A549 (cell line): ENCODE data around the gene HDDC3. TPM values are rescaled to one million over a fixed set of nuclear protein-coding genes. Genes with fewer than 3 reads are reported as not detected.
A peak's percentile ranks its signal among the peaks of the same experiment; 100 is the strongest.
"Not testable (repeated sequence)": the region's sequence is repeated elsewhere in the genome, so short reads cannot be mapped to it uniquely, and the experiment has no call there.

Experiments
- ATAC-seq, 2 experiments: fragments of 200-7000 bp in 1 of 2; fragments of >200 bp in 1 of 2; cut with Nextera tagmentation in 1 of 2; cut with Tn5 transposase in 1 of 2; 3 replicates each; pipeline versions ENCODE4 v1.8.0 to v1.9.1; 2018 to 2020; ENCODE audit warnings: mild to moderate bottlenecking in 1 of 2, moderate library complexity in 1 of 2
- CTCF ChIA-PET: fragments of 300-600 bp; sonication (Branson Sonifier 250); formaldehyde crosslinking; extraction: SDS; loops from one replicate; lab custom pipeline; 2021; ENCODE audit warnings: antibody characterized with exemption, inconsistent platforms; lab: Yijun Ruan, JAX
- POLR2A ChIA-PET: fragments of 350-600 bp; formaldehyde crosslinking; extraction: SDS; loops from one replicate; lab custom pipeline; 2021; ENCODE audit warnings: antibody characterized with exemption, inconsistent platforms; lab: Yijun Ruan, JAX
- DNase-seq, 2 experiments: peaks; one replicate each; pipeline versions ENCODE4 v3.0.0 to v3.0.0-alpha.2; 2011 to 2016; ENCODE audit warnings: low read depth in 1 of 2, low spot score in 1 of 2
- FAIRE-seq: peaks from 2 replicates; lab custom pipeline; 2011; peaks lifted over from hg19 to GRCh38; lab: Jason Lieb, UNC
- H3K27ac ChIP-seq, 2 experiments: fragments of >200 bp; sonication (Bioruptor Twin); formaldehyde crosslinking; 3 replicates each; pipeline ENCODE4 v1.5.1; 2016 to 2017
- H3K4me1 ChIP-seq: fragments of >200 bp; sonication (Bioruptor Twin); formaldehyde crosslinking; 3 replicates; pipeline ENCODE4 v1.6.1; 2016
- H3K4me2 ChIP-seq: fragments of >200 bp; sonication (Bioruptor Twin); formaldehyde crosslinking; 3 replicates; pipeline ENCODE4 v1.6.1; 2016
- H3K4me3 ChIP-seq: fragments of >200 bp; sonication (Bioruptor Twin); formaldehyde crosslinking; 3 replicates; pipeline ENCODE4 v1.5.1; 2016
- H3K9me3 ChIP-seq: fragments of >200 bp; sonication (Bioruptor Twin); formaldehyde crosslinking; 3 replicates; pipeline ENCODE4 v1.6.1; 2016
- ATOH8 ChIP-seq: fragments of 250-450 bp; sonication (Bioruptor Pico); IDR thresholded peaks from 2 replicates; pipeline ENCODE4 v1.5.0; 2020; ENCODE audit warnings: low read depth, mild to moderate bottlenecking, moderate library complexity
- CEBPB ChIP-seq, 2 experiments: fragments of >200 bp in 1 of 2; sonication (Bioruptor Twin) in 1 of 2; formaldehyde crosslinking in 1 of 2; IDR thresholded peaks; 2 replicates each; pipeline ENCODE4 v1.6.1; 2012 to 2016
- CHD4 ChIP-seq: fragments of 200-600 bp; sonication (generic); IDR thresholded peaks from 2 replicates; pipeline ENCODE4 v1.6.1; 2016; ENCODE audit warnings: antibody characterized with exemption, mild to moderate bottlenecking, borderline replicate concordance
- CTCF ChIP-seq: fragments of >200 bp; sonication (Bioruptor Twin); formaldehyde crosslinking; IDR thresholded peaks from 3 replicates; pipeline ENCODE4 v1.5.1; 2016
- ESRRA ChIP-seq: fragments of 150-350 bp; IDR thresholded peaks from 2 replicates; pipeline ENCODE4 v1.6.1; 2014; ENCODE audit warnings: mild to moderate bottlenecking, low read length, borderline replicate concordance
- FOXS1 ChIP-seq: fragments of 250-450 bp; sonication (Bioruptor Pico); IDR thresholded peaks from 2 replicates; pipeline ENCODE4 v1.5.0; 2020; ENCODE audit warnings: mild to moderate bottlenecking, moderate library complexity
- HDAC2 ChIP-seq: fragments of 200-600 bp; sonication (generic); IDR thresholded peaks from 2 replicates; pipeline ENCODE4 v1.6.1; 2016
- HEYL ChIP-seq: fragments of 250-450 bp; sonication (Bioruptor Pico); IDR thresholded peaks from 2 replicates; pipeline ENCODE4 v1.8.0; 2021; ENCODE audit warnings: mild to moderate bottlenecking, moderate library complexity
- HMGXB4 ChIP-seq: fragments of 250-450 bp; sonication (Bioruptor Pico); IDR thresholded peaks from 2 replicates; pipeline ENCODE4 v1.5.0; 2021; ENCODE audit warnings: mild to moderate bottlenecking, moderate library complexity, borderline replicate concordance
- HOXA7 ChIP-seq: fragments of 250-450 bp; sonication (Bioruptor Pico); IDR thresholded peaks from 2 replicates; pipeline ENCODE4 v1.5.0; 2020; ENCODE audit warnings: mild to moderate bottlenecking, moderate library complexity
- PBX3 ChIP-seq: IDR thresholded peaks from 2 replicates; pipeline ENCODE4 v1.6.1; 2012
- PHF8 ChIP-seq: fragments of 200-600 bp; sonication (generic); IDR thresholded peaks from 2 replicates; pipeline ENCODE4 v1.6.1; 2016; ENCODE audit warnings: low read depth, mild to moderate bottlenecking, antibody characterized with exemption, moderate library complexity, borderline replicate concordance
- POLR2A ChIP-seq: IDR thresholded peaks from 2 replicates; pipeline ENCODE4 v1.6.1; 2012; ENCODE audit warnings: mild to moderate bottlenecking, low read length
- POLR2AphosphoS2 ChIP-seq: conservative IDR thresholded peaks from 2 replicates; pipeline ENCODE4 v1.6.1; 2012; ENCODE audit warnings: low read length, improper control_type of control experiment, inconsistent platforms
- RARB ChIP-seq: fragments of 250-450 bp; sonication (Bioruptor Pico); IDR thresholded peaks from 2 replicates; pipeline ENCODE4 v1.8.0; 2021; ENCODE audit warnings: mild to moderate bottlenecking, moderate library complexity
- RNF2 ChIP-seq: fragments of 200-600 bp; sonication (generic); IDR thresholded peaks from 2 replicates; pipeline ENCODE4 v1.6.1; 2016; ENCODE audit warnings: low read depth, mild to moderate bottlenecking, antibody characterized with exemption, moderate library complexity, borderline replicate concordance
- SMC3 ChIP-seq: fragments of >200 bp; sonication (Bioruptor Twin); formaldehyde crosslinking; IDR thresholded peaks from 3 replicates; pipeline ENCODE4 v1.6.1; 2018; ENCODE audit warnings: inconsistent platforms
- TP53 ChIP-seq: fragments of 250-450 bp; sonication (Bioruptor Pico); IDR thresholded peaks from 2 replicates; pipeline ENCODE4 v1.5.0; 2021; ENCODE audit warnings: mild to moderate bottlenecking, moderate library complexity
- WGBS: methylation state at CpG from one replicate; pipeline ENCODE4 v1.1.6; 2017; ENCODE audit errors: missing lambda C conversion rate; 5-methylcytosine and 5-hydroxymethylcytosine counted together
- polyA plus RNA-seq, 4 experiments: library from polyadenylated mRNA; depleted of rRNA in 3 of 4; stranded (reverse); fragments of >200 nt; fragmentation: RNase III in 1 of 4; extraction: RNeasy Plus Mini Kit Qiagen cat#74134 plus additional on column Dnase treatment in 1 of 4; gene quantifications; 2 replicates in 3 of 4; 3 replicates in 1 of 4; pipeline ENCODE4 v1.2.3, GENCODE V29; 2011 to 2017

Gene HDDC3
- polyA plus RNA-seq, 2 of the 4 experiments (the other 2 are of a cell fraction): 26.1 to 31.9 TPM

- WGBS: 91% methylated on average over 5 of the region's 5 CpGs
- ATAC-seq: no peak
- no peak overlapping the region for H3K4me2 ChIP-seq
- no peak for TF ChIP-seq PHF8
- TF ChIP-seq HEYL: no peak
- no peak for TF ChIP-seq ESRRA
- no peak for TF ChIP-seq HOXA7 (CRISPR knock-in tag)
- TF ChIP-seq POLR2A: no peak
- no peak for TF ChIP-seq FOXS1 (CRISPR knock-in tag)
- no peak for TF ChIP-seq CTCF
- no peak for TF ChIP-seq CHD4
- no peak for TF ChIP-seq RNF2
- TF ChIP-seq HMGXB4 (CRISPR knock-in tag): no peak
- no peak for TF ChIP-seq RARB
- no peak for TF ChIP-seq POLR2AphosphoS2
- TF ChIP-seq PBX3: no peak
- no peak for TF ChIP-seq HDAC2
- no peak overlapping the region for H3K27ac ChIP-seq
- CTCF ChIA-PET: interaction anchor here (1.5 to 13.2 kb wide), 4 partner anchors 9 to 32 kb away, joined by 6 to 326 read pairs (median 52); partner anchors contain the start of genes HDDC3, MAN2A2 and UNC45A
- POLR2A ChIA-PET: interaction anchor here (0.7 kb wide), 2 partner anchors 12 to 637 kb away, joined by 4 to 6 read pairs; no protein-coding TSS in a partner anchor
- no peak overlapping the region for H3K4me3 ChIP-seq
- peaks cover 5% of the 10 kb centered on the region for H3K4me1 ChIP-seq
- H3K9me3 ChIP-seq: no peaks in the 10 kb centered on the region
- no peak for FAIRE-seq
- no peak for DNase-seq
Observed at GRCh38 chr15:90924375-90924774, 8.0 kb downstream of the HDDC3 start.

GRCh38 chr15:90922712-90923322 lies 9.5 kb downstream of the HDDC3 start:
- H3K9me3 ChIP-seq, H3K4me3 ChIP-seq, H3K27ac ChIP-seq, FAIRE-seq, POLR2A ChIA-PET, H3K4me1 ChIP-seq, H3K4me2 ChIP-seq, DNase-seq: not testable (repeated sequence)
- WGBS: 85% methylated on average over 7 of the region's 7 CpGs
- ATAC-seq: 0 out of 6 replicates have a peak, but pooled peaks of 1 of the 2 experiments have one; percentile 19
- CTCF ChIA-PET: interaction anchor here (0.6 to 13.2 kb wide), 9 partner anchors 10 to 401 kb away, joined by 3 to 326 read pairs (median 6); partner anchors contain the start of genes HDDC3, MAN2A2 and UNC45A

GRCh38 chr15:90921887-90922286 lies 10.5 kb downstream of the HDDC3 start:
- no peaks in the 10 kb centered on the region for H3K9me3 ChIP-seq
- no peak overlapping the region for H3K27ac ChIP-seq
- no peak overlapping the region for H3K4me2 ChIP-seq
- H3K4me1 ChIP-seq: no peaks in the 10 kb centered on the region
- ChIA-PET CTCF (interaction anchor here (0.8 to 6.5 kb wide), 6 partner anchors 11 to 440 kb away, joined by 3 to 97 read pairs (median 7); partner anchors contain the start of genes HDDC3, MAN2A2 and UNC45A), POLR2A (no interaction called here)
- no peak overlapping the region for H3K4me3 ChIP-seq
- ATAC-seq (no peak), FAIRE-seq (no peak), DNase-seq (no peak)
- no peak for TF ChIP-seq RARB
- no peak for TF ChIP-seq ATOH8 (CRISPR knock-in tag)
- peak in 1 of 2 experiments; percentile 21; a peak in 1 of 4 replicates for TF ChIP-seq CEBPB (IDR thresholded peaks at IDR 0.05)
- no peak for TF ChIP-seq HEYL
- no peak for TF ChIP-seq SMC3
- TF ChIP-seq TP53: no peak
- WGBS: 90% methylated on average over 4 of the region's 4 CpGs
